Inflammatory macrophage treated with lipopolysaccharide for 4 hours (primary cell): ENCODE measurements around the gene BAZ2B.
A peak's percentile ranks its signal among the peaks of the same experiment; 100 is the strongest.
"Not testable (repeated sequence)": the region's sequence is repeated elsewhere in the genome, so short reads cannot be mapped to it uniquely, and the experiment has no call there.

ENCODE experiments used
- DNase-seq: peaks from one replicate; pipeline ENCODE4 v3.0.0-alpha.2; 2020

BAZ2B gene

GRCh38 chr2:159616286-159616701 is at the start of gene BAZ2B:
Gene BAZ2B (minus strand): TSS chr2:159616548. CDS start chr2:159478719, 137,829 bp downstream.
- DNase-seq, result peak; percentile 75

- no peak for DNase-seq
Measured at GRCh38 chr2:159661286-159661685, 44.9 kb upstream of the BAZ2B start.

- DNase-seq, result peak; percentile 84
Measured at GRCh38 chr2:159658881-159659873, 42.8 kb upstream of the BAZ2B start.

GRCh38 chr2:159653962-159654361 is 37.6 kb upstream of the BAZ2B start:
- DNase-seq, result no peak

GRCh38 chr2:159651884-159652283 is 35.5 kb upstream of the BAZ2B start:
- no peak for DNase-seq

- no peak for DNase-seq
Measured at GRCh38 chr2:159650574-159650973, 34.2 kb upstream of the BAZ2B start.

GRCh38 chr2:159648643-159649042 is 32.3 kb upstream of the BAZ2B start:
- no peak for DNase-seq

- DNase-seq, result no peak
Measured at GRCh38 chr2:159647667-159648066, 31.3 kb upstream of the BAZ2B start.

- DNase-seq, result no peak
Measured at GRCh38 chr2:159640176-159640575, 23.8 kb upstream of the BAZ2B start.

- DNase-seq, result peak; percentile 9
Measured at GRCh38 chr2:159639712-159640111, 23.4 kb upstream of the BAZ2B start.

GRCh38 chr2:159639071-159639470 is 22.7 kb upstream of the BAZ2B start:
- no peak for DNase-seq

GRCh38 chr2:159637988-159638501 is 21.7 kb upstream of the BAZ2B start:
- DNase-seq, result no peak

- DNase-seq, result no peak
Measured at GRCh38 chr2:159637240-159637639, 20.9 kb upstream of the BAZ2B start.

- DNase-seq, result peak; percentile 67
Measured at GRCh38 chr2:159635006-159635789, 18.9 kb upstream of the BAZ2B start.

GRCh38 chr2:159633219-159633618 is 16.9 kb upstream of the BAZ2B start:
- DNase-seq, result no peak

GRCh38 chr2:159625628-159626027 is 9.3 kb upstream of the BAZ2B start:
- DNase-seq, result not testable (repeated sequence)

GRCh38 chr2:159623436-159623835 is 7.1 kb upstream of the BAZ2B start:
- DNase-seq, result no peak

- DNase-seq, result no peak
Measured at GRCh38 chr2:159622966-159623365, 6.6 kb upstream of the BAZ2B start.

- DNase-seq, result peak; percentile 48
Measured at GRCh38 chr2:159620796-159621195, 4.4 kb upstream of the BAZ2B start.

GRCh38 chr2:159617646-159618045 is 1.3 kb upstream of the BAZ2B start:
- DNase-seq, result no peak

- DNase-seq, result no peak
Measured at GRCh38 chr2:159617100-159617499, 752 bp upstream of the BAZ2B start.

GRCh38 chr2:159615367-159616285 is 722 bp downstream of the BAZ2B start:
- peak; percentile 89 for DNase-seq
